ENCODE data around the gene CRISPLD2.

CRISPLD2 gene

GRCh38 chr16:84838383-84838948, 18.7 kb downstream of the CRISPLD2 start:
- TF ChIP-seq CTCF (conservative IDR thresholded peaks at IDR 0.05; ENCODE audit: low read length) = no peak
- no peak overlapping the region for H3K4me3 ChIP-seq (ENCODE audit: low read length)
- no peak for DNase-seq (ENCODE audit: low read depth)

GRCh38 chr16:84839054-84839453, 19.3 kb downstream of the CRISPLD2 start:
- TF ChIP-seq CTCF (conservative IDR thresholded peaks at IDR 0.05; ENCODE audit: low read length) = no peak
- DNase-seq (ENCODE audit: low read depth) = peak; percentile 67
- H3K4me3 ChIP-seq (ENCODE audit: low read length) = no peak overlapping the region

DNA sequence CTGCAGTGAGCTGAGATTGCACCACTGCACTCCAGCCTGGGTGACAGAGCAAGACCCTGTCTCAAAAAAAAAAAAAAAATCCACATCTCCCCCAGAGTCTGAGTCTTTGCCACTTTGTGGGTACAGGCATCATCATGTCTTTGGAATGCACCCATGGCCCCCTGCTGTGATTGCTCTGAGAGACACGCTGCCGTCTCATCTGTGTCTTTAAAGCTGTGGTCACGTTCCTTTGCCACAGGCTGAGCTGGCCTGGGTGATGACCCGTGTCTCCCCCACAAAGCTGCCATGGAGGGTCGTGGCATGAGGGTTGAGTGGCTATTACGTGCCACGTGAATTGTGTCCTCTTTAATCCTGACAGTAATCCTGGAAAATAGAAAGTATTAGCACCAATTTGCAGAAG, 20.2 kb downstream of the CRISPLD2 start:
- peak; percentile 82 for DNase-seq (ENCODE audit: low read depth)
- TF ChIP-seq CTCF (conservative IDR thresholded peaks at IDR 0.05; ENCODE audit: low read length) = no peak
- no peak overlapping the region for H3K4me3 ChIP-seq (ENCODE audit: low read length)

DNA sequence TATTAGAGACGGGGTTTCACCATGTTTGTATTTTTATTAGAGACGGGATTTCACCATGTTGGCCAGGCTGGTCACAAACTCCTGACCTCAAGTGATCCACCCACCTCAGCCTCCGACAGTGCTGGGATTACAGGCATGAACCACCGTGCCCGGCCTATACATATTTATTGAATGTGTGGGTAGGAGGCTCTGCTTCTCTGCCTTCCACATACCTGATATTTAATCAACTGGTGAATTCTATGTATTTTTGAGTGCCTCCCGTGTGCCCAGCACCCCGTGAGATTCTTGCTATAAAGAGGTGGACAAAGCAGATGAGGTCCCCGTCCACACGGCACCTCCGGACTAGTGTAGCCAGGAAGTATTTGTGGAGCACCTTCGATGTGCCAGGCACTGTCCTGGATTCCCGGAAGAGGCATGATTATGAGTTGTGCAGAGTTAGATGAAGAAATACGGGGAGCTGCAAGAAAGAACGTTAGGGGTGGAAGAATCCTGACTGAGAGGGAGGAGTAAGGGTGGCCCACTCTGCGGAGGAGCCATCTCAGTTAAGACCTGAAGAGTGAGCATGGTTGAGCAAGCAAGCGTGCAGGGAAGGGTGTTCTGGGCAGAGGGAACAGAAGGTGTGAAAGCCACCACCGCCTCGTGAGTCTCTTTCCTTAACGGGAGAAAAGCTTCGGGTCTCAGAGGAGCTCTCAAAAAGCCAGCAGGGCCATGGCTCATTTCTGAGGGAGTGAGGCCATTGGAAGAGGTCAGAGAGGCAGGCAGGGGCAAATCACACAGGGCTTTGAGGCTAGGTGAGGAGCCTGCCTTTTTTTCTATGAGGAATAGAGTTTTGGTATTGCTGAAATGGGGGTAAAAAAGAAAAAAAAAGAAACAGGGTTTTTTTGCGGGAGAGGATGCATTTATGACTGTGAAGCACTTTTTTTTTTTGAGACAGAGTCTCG, 21.2 kb downstream of the CRISPLD2 start:
- TF ChIP-seq CTCF (conservative IDR thresholded peaks at IDR 0.05; ENCODE audit: low read length) = no peak
- no peak overlapping the region for H3K4me3 ChIP-seq (ENCODE audit: low read length)
- DNase-seq (ENCODE audit: low read depth) = no peak

GRCh38 chr16:84841787-84842300, 22.1 kb downstream of the CRISPLD2 start:
- H3K4me3 ChIP-seq (ENCODE audit: low read length) = no peak overlapping the region
- TF ChIP-seq CTCF (conservative IDR thresholded peaks at IDR 0.05; ENCODE audit: low read length) = no peak
- no peak for DNase-seq (ENCODE audit: low read depth)

- DNase-seq (ENCODE audit: low read depth) = no peak
- TF ChIP-seq CTCF (conservative IDR thresholded peaks at IDR 0.05; ENCODE audit: low read length) = no peak
- no peak overlapping the region for H3K4me3 ChIP-seq (ENCODE audit: low read length)
Measured at GRCh38 chr16:84842516-84843148, 22.8 kb downstream of the CRISPLD2 start.
